Inflammatory macrophage (primary cell): Measurements from ENCODE around the gene EMILIN2.
A peak's percentile ranks its signal among the peaks of the same experiment; 100 is the strongest.
"Not testable (repeated sequence)": the region's sequence is repeated elsewhere in the genome, so short reads cannot be mapped to it uniquely, and the experiment has no call there.

Experiments used
- DNase-seq, 2 donors: peaks; one replicate each; pipeline ENCODE4 v3.0.0-alpha.2; 2020 to 2022

EMILIN2 gene

GRCh38 chr18:2900684-2901422, 54.0 kb downstream of the EMILIN2 start:
- DNase-seq: no peak

GRCh38 chr18:2901423-2901985, 54.7 kb downstream of the EMILIN2 start:
- no peak for DNase-seq

- no peak for DNase-seq
These were observed 55.5 kb downstream of the EMILIN2 start for GRCh38 chr18:2902327-2902726.

- no peak for DNase-seq
These were observed 56.2 kb downstream of the EMILIN2 start for GRCh38 chr18:2903006-2903405.

DNA sequence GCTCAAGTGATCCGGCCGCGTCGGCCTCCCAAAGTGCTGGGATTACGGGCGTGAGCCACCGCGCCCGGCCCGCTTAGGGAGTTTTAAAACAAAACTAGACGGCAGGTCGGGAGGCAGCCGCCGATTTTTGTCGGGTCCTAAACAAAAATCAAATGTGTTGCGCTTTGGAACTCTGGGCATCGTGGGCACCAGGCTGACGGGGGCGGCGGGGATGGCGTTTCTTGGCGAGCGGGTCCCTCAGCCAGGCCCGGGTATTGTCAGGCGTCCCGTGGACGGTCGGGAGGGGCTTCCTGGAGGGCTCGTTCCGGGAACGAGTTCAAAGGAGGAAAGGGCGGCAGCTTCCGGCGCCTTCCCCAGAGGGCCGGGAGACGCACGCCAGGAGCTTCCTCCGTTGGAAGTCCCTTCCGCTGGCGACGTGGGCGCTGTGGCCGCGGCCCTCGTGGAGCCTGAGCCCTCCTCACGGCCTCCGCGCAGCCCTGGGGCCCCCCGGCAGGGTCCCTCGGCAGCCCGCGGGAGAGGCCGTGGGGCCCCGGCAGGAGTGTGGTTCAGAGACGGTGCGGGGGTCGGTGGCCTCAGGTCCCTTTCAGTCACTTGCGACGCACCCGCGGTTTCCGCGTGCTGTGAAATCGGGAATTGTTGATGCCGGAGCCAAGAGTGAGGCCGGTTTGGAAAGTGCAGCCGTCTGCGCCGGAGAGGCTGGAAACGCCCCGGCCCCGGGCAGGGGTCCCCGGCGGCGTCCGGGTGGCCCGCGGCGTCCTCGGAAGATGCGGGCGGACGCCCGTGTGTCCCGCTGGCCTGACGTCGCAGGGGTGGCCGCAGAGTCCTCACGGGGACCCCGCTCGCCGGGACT, 59.3 kb downstream of the EMILIN2 start:
- peak; percentile 76 to 85 for DNase-seq

DNA sequence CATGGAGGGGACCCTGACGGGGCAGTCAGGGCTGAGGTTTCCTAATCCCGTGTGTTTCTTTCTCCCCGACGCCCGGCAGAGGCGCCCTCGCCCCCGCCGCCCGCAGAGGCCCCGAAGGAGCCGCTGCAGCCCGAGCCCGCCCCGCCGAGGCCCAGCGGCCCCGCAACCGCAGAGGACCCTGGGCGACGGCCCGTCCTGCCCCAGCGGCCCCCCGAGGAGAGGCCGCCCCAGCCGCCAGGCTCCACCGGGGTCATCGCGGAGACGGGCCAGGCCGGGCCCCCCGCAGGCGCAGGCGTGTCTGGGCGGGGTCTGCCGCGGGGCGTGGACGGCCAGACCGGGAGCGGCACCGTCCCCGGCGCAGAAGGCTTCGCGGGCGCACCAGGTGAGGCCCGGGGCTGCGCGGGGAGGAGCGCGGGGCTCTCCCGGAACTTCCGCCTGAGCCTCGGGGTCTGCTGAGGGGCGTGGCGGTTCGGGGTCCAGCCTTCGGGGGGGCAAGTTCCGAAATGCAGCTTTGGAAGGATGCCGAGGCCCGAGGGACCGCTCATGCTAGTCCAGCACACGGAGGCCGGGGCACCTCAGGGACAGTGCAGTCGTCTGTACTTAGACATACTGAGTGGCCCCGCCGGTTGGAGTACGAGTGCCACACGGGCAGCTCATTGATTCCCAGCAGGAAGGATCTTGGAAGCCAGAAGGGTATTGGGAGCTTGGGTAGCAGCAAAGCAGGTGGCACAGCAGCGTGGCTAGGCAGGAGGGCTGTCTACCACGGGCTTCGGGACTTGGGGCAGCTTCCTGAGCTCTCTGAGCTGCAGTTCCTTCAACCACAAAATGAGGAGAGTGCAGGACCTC, 60.1 kb downstream of the EMILIN2 start:
- DNase-seq: peak in 1 of 2 donors; percentile 17

- DNase-seq: peak; percentile 61 to 76
These were observed 60.8 kb downstream of the EMILIN2 start for GRCh38 chr18:2907550-2908135.

DNA sequence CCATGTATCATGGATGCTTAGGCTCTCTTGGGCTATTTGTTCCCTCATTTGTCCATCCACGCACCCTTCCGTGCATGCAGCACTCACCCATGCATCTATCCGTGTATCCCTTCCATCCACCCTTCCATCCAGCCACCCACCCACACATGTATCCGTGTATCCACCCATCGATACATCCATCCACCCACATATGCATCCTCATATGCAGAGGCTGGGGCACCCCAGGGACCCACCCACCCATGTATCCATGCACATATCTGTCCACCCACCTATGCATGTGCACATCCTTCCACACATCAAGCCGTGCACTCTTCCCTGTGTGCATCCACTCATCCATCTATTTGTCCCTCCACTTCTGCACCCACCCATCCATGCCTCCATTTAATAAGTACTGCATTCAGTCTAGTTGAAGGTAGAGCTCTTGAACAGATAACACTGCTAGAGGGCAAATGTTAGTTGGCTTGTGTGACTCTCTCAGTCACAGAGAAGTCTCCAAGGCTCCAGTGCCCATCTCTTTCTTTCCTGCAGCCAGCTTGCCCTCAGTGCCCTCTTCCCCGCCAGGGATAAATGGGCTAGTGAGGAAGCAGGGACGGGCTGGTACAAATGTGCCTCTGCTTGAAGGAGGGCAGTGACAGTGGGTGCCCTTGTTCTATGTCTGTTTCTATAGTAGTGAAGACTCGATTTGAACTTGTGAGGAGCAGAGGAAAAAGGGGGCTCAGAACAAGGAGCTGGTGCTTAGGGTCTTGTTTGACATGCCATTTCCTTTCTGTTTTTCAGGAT, 61.5 kb downstream of the EMILIN2 start:
- DNase-seq: no peak

DNA sequence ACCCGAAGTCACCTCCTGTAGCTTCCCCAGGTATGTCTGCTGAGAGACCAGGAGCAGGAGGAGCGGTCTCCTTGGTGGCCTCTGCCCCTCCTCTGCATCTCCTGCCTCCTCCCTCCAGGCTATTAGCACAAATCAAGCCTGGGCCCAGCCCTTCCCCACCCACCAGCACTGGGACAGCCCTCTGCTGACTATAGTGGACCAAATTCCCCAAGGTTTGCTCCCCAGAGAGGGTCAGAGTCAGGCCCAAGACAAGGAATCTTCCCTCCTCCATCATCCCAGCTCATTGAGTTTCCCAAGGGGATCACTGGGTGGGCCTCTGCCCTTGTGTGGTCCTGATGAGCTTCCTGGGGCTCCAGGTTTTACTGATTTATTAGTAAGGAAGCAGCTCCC, 62.1 kb downstream of the EMILIN2 start:
- DNase-seq: no peak

DNA sequence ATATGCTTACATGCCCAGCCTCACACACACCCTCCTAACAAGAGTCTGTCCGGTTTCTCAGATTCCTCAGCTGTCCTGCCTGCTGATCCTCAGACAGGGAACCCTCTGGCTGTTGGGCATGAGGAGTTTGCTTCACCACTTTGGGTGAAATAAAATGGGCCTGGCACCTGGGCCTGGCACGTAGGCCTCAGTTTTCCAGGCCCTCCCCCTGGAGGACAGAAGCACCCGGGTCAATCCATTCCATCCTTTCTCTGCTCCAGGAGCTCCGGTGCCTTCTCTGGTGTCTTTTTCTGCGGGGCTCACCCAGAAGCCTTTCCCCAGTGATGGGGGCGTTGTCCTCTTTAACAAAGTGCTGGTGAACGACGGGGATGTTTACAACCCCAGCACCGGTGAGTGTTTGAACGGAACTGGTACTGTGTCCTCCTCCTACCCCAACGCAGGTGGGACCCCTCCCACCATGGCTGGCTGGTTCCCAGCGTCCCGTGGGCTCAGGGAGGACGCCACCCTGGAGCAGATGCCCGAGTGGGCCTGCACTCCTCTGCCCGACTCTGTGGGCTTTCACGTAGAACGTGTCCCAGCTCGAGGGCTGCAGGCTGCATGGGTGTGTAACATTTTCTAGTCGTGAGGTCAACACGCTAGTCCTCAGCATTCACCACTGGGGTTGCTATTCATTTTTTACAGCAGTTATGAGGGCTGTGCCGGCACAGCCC, 62.8 kb downstream of the EMILIN2 start:
- no peak for DNase-seq

DNA sequence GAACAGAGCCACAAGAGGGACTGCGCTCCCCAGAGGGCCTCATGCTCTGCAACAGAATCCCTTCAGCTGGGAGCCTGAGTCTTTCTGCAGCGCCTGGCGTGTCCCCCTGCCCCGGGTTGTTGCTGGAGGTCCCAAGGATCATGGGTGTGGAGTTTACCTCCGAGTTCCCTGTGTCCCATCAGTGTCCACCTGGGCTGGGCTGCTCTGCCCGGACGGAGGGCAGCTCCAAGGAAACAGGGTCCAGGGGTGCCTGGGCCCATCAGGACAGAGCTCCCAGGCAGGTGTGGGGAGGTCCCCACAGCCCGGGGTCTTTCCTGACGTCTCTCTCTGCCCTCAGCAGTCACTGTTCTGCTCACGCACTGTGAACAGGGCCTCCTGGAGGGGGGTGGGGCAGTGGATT, 63.5 kb downstream of the EMILIN2 start:
- no peak for DNase-seq

DNA sequence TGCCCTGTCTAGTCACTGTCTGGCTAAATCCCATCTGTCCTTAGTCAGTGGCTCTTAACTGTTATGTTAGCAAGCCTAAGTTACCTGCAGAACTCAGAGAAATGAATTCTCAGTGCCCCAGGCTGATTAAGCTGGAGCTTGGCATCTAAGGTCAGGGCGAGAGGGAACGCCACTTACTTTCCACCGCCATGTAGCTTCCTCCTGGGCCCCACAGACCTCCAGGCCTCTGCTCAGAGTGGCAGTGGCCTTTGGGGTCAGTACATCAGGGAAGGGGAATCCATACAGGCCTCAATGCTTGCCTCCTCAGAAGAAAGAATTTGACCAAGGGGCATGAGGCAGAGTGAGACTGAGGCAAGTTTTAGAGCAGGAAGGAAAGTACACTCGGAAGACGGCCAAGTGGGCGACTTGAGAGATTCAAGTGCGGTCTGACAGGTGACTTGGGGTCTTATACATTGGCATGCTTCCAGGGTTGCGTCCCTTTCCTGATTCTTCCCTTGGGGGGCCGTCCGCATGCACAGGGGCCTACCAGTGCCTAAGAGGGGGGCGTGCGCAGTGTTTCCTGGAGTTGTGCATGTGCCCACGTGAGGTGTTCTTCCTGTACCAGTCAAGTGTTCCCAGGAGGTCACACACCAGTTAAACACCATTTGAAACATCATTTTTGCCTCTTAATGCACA, 64.1 kb downstream of the EMILIN2 start:
- no peak for DNase-seq

DNA sequence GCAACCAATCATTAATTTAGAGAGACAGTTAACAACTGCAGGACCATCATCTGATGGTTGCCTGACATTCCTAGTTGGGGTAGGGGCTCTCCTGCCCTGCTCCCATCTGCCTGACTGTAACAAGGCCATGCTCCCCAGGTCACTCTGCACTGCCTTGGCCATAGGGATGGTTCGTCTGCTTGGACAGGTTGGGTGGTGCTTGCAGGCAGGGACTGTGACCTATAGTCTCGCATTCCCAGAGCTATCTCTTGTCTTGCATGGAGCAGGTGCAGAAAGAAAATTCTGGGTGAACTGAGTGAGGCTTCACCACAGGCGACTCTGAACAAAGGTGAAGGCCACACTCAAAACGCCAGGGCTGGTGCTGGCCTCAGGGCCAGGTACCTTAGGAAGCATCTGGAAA, 64.7 kb downstream of the EMILIN2 start:
- no peak for DNase-seq

DNA sequence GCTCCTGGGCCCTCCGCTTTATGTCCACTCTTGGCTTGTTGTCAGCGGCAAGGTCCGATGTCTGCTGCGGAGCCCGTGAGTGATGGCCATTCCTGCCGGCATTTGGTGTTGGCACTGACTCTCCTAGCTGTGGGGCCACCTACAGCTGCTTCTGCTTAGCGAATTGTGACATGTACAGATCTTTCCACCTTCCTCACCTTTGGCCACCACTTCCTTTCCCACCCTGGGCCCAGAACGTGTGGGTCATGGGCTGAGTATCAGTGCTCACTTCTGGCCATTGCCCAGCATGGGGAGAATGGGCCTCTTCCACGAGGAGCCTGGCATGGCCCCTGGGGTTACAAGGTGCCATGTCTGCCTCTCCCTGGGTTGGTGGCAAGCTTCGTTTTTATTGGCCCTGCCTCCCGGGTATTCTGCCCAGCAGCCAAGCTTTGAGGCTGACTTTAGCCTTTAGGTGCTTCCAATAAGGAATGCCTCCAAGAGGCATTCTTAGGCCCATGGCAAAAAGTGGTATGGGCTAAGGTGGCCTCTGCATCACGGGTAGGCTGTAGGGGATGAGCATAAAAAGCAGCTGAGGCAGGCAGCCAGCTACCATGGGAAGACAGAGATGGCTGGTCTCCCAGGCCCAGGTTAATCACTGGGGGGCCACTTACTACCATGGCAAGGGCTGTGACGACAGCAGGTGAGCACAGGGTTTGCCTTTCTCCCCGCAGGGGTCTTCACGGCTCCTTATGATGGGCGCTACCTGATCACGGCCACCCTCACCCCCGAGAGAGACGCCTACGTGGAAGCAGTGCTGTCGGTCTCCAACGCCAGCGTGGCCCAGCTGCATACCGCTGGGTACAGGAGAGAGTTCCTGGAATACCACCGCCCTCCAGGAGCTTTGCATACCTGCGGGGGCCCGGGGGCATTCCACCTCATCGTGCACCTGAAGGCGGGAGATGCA, 65.8 kb downstream of the EMILIN2 start:
- DNase-seq: no peak

- DNase-seq: no peak
These were observed 66.7 kb downstream of the EMILIN2 start for GRCh38 chr18:2913398-2914005.

DNA sequence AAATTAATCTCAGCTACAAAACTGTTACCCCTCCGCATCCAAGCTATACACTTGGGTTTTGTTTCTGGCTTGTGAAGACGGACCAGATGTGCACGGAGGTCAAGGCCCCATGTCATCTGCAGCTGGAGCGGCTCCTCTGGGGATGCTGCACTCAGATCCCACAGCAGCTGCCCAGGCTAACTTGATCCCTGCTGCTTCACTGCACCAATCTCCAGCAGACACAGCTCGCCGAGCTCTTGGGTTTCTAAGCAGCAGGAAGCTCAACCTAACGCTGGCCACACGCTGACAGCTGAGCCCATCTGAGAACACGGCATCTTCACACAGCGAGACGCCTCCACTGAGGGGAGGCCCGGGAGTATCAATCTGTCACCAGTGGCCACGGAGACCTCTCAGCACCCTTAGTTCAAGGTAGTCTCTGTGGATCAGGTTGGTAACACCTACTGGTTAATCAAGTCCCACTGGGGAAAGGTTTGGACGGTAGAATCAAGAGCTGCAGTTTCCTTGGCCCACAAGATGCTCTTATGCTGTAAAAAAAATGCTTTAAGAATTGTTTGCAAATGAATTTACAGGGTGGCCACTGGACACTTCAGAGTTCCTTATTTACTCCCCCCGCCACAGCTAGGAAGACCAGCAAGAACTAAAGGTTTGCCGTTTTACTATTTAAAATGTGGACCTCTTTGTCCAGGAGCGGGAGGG, 67.5 kb downstream of the EMILIN2 start:
- no peak for DNase-seq

DNA sequence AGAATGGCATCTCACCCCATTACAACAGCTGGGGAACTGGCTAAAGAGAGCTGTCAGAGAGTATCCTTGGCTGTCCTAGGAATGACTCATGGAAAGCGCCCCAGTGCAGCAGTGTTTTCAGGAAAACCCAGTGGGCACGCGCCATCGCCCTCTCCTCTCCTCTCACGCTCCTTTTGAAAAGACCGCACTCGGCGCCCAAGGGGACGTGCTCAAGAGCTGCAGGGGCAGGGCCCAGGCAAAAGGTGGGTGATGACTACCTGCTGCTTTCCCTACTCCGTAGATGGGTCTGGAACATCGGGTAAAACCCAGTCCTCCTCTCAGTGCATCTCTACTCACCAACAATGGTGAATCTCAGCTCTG, 68.1 kb downstream of the EMILIN2 start:
- no peak for DNase-seq

DNA sequence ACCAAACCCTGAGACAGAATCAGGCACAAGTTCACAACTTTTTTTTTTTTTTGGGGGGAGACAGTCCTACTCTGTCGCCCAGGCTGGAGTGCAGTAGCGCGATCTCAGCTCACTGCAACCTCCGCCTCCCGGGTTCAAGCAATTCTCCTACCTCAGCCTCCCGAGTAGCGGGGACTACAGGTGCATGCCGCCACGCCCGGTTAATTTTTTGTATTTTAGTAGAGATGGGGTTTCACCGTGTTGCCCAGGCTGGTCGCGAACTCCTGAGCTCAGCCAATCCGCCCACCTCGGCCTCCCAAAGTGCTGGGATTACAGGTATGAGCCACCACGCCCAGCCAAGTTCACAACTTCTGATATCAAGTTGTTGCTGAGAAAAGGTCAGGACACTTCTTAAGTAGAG, 68.7 kb downstream of the EMILIN2 start:
- not testable (repeated sequence) for DNase-seq
